ENCODE data around the gene OAS3.

OAS3 gene

DNA sequence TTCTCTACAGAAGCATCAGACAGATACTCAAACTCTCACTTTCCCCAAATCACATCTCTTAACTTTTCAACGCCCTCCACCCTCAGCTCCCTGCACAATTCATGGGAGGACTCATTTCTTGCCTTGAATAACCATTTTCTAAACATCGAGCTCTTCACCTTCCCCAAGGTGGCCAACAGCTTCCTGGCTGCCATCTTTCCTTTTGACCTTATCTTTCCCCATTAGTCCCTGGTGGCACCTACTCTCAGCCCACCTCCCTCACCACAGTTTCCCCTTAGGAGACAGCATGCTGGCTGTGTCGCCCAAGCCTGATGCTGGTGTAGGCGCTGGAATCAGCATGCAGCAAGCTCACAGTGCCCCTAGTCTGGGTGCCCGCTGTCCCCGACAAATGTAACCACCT lies 39.9 kb upstream of the OAS3 start:
- no peaks in the 10 kb centered on the region for H3K36me3 ChIP-seq (ENCODE audit: control insufficient read depth, insufficient read depth, low read length)
- DNase-seq (ENCODE audit: extremely low read depth, insufficient read length): no peak
- H3K27me3 ChIP-seq (replicated peaks; ENCODE audit: control insufficient read depth, insufficient read depth, low read length): no peaks in the 10 kb centered on the region; the same call in 1 of the 2 replicates
- TF ChIP-seq, protein P1, sequence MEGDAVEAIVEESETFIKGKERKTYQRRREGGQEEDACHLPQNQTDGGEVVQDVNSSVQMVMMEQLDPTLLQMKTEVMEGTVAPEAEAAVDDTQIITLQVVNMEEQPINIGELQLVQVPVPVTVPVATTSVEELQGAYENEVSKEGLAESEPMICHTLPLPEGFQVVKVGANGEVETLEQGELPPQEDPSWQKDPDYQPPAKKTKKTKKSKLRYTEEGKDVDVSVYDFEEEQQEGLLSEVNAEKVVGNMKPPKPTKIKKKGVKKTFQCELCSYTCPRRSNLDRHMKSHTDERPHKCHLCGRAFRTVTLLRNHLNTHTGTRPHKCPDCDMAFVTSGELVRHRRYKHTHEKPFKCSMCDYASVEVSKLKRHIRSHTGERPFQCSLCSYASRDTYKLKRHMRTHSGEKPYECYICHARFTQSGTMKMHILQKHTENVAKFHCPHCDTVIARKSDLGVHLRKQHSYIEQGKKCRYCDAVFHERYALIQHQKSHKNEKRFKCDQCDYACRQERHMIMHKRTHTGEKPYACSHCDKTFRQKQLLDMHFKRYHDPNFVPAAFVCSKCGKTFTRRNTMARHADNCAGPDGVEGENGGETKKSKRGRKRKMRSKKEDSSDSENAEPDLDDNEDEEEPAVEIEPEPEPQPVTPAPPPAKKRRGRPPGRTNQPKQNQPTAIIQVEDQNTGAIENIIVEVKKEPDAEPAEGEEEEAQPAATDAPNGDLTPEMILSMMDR (IDR thresholded peaks at IDR 0.05; ENCODE audit: insufficient read depth, low read length, poor library complexity, severe bottlenecking): no peak
- no peak overlapping the region for H3K4me3 ChIP-seq (replicated peaks; ENCODE audit: low read depth, low read length)

GRCh38 chr12:112900298-112901145 lies 37.8 kb upstream of the OAS3 start:
- DNase-seq (ENCODE audit: extremely low read depth, insufficient read length): peak; percentile 29
- Histone ChIP-seq H3K27me3 (replicated peaks; ENCODE audit: control insufficient read depth, insufficient read depth, low read length) (no peaks in the 10 kb centered on the region; the same call in 1 of the 2 replicates), H3K36me3 (ENCODE audit: control insufficient read depth, insufficient read depth, low read length) (no peaks in the 10 kb centered on the region), H3K4me3 (replicated peaks; ENCODE audit: low read depth, low read length) (no peak overlapping the region)
- TF ChIP-seq, protein P1 (IDR thresholded peaks at IDR 0.05; ENCODE audit: insufficient read depth, low read length, poor library complexity, severe bottlenecking): peak; percentile 84

GRCh38 chr12:112901271-112901670 lies 37.0 kb upstream of the OAS3 start:
- Histone ChIP-seq H3K4me3 (replicated peaks; ENCODE audit: low read depth, low read length) (no peak overlapping the region), H3K36me3 (ENCODE audit: control insufficient read depth, insufficient read depth, low read length) (no peaks in the 10 kb centered on the region), H3K27me3 (replicated peaks; ENCODE audit: control insufficient read depth, insufficient read depth, low read length) (no peaks in the 10 kb centered on the region; the same call in 1 of the 2 replicates)
- no peak for DNase-seq (ENCODE audit: extremely low read depth, insufficient read length)
- TF ChIP-seq, protein P1 (IDR thresholded peaks at IDR 0.05; ENCODE audit: insufficient read depth, low read length, poor library complexity, severe bottlenecking): no peak

DNA sequence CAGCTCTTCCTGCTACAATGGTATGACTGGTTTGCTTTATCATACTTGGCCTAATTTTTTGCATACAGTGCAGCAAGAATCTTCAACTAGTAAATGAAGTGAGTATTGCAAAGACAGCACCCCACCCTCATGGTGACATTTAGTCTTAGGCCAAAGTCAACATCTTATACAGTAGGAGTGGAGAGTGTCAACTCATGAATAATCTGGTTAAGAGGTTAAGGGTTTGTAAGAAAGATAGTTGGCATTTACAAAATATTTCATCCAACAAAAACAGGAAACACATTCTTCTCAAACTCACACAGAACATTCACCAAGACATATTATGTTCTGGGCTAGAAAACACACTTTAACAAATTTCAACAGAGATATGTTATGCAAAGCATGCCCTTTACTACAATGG lies 33.7 kb upstream of the OAS3 start:
- H3K27me3 ChIP-seq (replicated peaks; ENCODE audit: control insufficient read depth, insufficient read depth, low read length): no peaks in the 10 kb centered on the region
- no peak for DNase-seq (ENCODE audit: extremely low read depth, insufficient read length)
- TF ChIP-seq, protein P1 (IDR thresholded peaks at IDR 0.05; ENCODE audit: insufficient read depth, low read length, poor library complexity, severe bottlenecking): no peak

GRCh38 chr12:112905451-112906089 lies 32.7 kb upstream of the OAS3 start:
- H3K36me3 ChIP-seq (ENCODE audit: control insufficient read depth, insufficient read depth, low read length): peaks cover 8% of the 10 kb centered on the region
- TF ChIP-seq, protein P1 (IDR thresholded peaks at IDR 0.05; ENCODE audit: insufficient read depth, low read length, poor library complexity, severe bottlenecking): no peak
- no peaks in the 10 kb centered on the region for H3K27me3 ChIP-seq (replicated peaks; ENCODE audit: control insufficient read depth, insufficient read depth, low read length)
- H3K4me3 ChIP-seq (replicated peaks; ENCODE audit: low read depth, low read length): no peak overlapping the region
- no peak for DNase-seq (ENCODE audit: extremely low read depth, insufficient read length)

More for the DNA sequence above, 33.7 kb upstream of the OAS3 start:
- no peak overlapping the region for H3K4me3 ChIP-seq (replicated peaks; ENCODE audit: low read depth, low read length)
- peaks cover 8% of the 10 kb centered on the region for H3K36me3 ChIP-seq (ENCODE audit: control insufficient read depth, insufficient read depth, low read length)
